Stimulated activated CD4-positive, alpha-beta T cell treated with anti-CD3 and anti-CD28 coated beads, Interleukin-15, amount 100 ng/mL, for 48 hours (primary cell): ENCODE results near the gene HAO1.
"Not testable (repeated sequence)": the region's sequence is repeated elsewhere in the genome, so short reads cannot be mapped to it uniquely, and the experiment has no call there.

Experiments
- DNase-seq, 2 donors: peaks; one replicate each; pipeline ENCODE4 v3.0.0-alpha.2; 2020; ENCODE audit warnings: low read depth in 2 of 2

Gene HAO1

DNA sequence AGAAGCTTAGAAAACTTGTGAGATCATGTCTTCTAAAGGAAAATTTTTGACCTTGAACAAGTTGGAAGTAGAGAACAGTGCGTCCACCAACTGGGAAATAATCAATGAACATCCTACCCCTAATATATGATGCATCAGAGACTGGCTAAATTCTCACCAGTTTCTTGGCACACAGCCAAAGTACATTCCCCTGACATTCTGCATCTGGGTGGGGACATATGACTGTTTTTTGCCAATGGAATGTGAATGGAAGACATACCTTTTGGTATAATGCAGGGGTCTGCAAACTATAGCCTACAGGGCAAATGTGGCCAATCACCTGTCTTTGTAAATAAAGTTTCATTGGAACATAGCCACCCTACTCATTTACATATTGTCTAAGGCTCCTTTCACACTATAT lies 84.7 kb downstream of the HAO1 start:
- no peak for DNase-seq

DNA sequence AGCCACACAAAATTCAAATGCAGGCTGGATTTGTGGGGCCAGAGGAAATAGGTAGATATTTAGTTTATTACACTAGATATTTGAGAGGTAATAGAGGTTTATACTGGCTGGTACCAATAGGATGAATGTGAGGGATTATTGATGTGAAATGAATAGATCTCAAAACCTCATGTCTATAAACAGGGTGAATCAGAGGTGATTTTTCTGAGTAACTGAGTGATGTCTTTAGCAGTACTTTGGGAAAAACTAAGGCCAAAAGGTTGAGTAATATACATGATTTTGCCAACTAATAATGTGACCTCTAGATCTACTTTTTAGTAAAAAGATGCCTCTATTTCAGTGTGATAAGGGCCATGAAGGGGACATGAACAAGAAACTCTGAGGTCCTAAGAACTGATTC lies 86.8 kb downstream of the HAO1 start:
- no peak for DNase-seq

DNA sequence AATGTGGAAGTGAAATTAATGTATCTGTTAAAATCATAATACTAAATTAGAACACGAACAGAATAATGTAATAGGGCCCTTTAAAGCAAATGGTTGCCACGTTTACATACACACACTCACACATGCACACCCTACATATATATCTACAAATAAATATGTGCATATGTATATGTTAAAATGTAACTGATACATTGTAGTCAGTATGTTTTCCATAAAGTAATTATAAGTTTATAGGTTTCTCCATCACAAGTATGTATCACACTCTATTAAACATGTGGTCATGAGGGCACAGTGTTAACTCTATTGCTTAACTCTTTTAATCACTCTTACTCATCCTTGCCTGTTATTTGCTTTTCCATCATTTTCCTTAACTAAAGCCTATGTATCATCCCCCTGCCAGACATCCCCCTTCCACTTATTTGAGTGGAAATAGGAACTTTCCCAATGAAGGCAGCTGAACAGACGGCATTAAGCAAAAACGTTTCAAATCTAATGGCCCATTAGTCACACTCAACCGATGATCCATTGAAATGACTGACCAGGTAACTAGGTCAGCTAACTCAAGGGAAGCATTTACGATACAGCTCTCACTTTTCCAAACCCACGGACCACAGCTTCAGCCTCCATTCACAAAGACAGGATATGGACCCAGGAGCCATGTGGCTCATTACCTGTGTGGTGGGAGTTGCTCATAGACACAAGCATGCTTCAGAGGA lies 89.3 kb downstream of the HAO1 start:
- DNase-seq = no peak

DNA sequence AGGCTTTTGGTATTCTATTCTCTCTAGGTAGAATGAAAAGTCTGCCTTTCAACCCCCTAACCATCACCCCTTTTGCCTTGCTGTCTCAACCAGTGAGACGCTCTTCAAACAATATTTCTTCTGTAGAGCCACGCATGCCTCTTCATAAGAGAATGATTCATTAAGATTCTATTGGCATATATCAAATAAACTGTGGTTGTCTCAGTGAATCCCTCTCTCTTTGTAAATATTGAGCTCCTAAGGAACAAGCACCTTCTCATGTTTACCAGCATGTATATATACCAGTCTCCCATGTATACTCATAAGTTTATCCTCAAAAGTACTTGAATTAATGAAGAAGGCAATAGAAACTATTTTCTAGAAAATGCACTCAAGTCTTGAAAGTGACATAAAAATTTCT lies 90.6 kb downstream of the HAO1 start:
- DNase-seq = no peak

DNA sequence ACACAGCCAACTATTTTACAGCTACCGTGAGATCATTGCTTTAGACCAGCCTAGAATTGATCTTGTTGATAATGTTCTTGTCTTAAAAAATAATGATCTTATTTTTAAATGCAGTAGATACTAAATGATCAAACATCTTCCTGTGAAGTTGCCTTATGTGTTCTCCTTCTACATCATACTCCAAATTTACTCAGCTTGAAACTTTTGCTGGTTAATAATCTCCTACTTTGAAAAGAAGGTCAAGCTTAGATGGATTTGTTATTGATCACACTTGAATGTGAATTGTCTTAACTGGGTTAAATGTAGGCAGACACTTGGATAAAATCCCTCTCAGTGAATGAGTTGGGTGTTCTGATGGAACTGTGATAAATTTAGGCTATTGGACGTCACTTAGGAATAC lies 91.9 kb downstream of the HAO1 start:
- DNase-seq = no peak

DNA sequence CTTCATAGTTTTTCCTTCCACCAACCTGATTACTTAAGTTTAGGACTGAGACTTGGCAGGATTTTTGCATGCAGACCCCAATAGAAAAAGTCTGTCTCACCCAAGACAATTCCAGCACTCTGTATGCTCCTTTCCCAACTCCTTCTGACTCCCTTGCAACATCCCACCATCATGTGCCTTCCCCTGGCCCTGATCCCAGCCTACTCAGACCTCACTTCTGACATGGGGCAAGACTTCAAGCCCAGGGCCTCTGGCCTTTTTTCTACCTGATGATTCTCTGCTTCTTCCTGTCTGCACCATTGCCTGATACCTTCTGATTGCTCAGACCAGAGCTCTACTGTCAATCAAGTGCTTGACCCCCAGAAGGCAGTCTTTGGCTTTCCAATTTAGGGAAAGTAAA lies 96.6 kb downstream of the HAO1 start:
- no peak for DNase-seq

DNA sequence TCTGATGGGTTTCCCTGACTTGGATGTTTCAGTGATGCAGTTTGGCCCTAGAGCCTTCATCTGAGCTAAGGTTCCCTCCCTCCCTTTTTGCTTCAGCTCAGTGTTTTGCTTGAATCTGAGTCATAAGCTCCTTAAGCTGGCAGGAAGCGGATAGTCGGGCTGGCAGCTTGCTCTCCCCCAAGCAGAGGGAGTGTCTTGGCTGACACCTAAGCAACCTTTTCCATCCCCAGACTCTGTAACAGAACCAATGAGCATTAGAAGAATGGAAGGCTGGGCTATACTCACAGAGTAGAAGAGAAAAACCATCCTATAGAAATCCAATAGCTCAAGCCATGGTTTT lies 98.3 kb downstream of the HAO1 start:
- DNase-seq = no peak

DNA sequence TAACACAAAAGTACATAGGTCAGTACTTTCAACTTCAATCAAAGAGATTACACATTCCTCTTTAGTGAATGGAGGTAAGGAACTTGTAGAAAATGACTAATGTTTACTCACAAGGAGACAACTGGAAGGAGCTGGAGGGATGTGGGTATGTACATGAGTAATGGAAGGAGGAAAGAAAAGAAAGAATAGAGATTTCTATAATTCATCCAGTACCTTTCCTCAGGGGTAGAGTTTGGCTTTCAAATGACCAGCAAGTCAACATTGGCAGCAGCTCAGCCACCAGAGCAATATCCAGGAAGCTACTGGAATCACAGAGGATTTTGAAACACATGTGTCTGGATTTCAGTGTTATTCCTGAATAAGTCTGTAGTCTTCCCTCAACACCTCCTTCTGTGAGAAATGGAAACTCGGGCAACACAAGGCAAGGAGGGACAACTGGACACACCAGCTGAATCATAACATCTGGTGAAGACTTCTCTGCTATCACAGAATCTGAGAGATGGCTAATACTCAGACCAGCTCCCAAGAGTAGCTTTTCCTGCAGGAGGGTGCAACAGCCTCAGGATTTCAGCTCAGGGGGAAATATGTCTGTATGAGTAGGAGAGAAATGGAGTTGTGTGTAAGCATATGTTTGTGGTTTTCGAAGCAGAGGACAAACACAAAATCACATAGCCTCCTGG lies 98.8 kb downstream of the HAO1 start:
- no peak for DNase-seq

DNA sequence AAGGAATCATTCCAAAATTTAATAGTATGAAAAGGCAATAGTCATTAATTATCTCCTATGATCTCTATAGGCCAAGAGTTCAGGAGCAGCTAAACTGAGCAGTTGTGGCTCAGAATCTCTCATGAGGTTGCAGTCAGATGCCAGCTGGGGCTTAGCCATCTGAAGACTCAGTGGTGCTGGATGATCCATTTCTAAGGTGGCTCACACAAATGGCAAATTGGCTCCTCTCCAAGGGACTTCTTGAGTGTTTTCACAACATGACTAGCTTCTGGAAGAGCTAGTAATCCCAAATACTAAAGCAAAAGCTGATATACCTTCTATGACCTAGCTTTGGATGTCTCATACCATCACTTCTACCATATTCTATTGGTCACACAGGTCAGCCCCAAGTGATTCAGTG lies 104.2 kb downstream of the HAO1 start:
- DNase-seq = no peak

DNA sequence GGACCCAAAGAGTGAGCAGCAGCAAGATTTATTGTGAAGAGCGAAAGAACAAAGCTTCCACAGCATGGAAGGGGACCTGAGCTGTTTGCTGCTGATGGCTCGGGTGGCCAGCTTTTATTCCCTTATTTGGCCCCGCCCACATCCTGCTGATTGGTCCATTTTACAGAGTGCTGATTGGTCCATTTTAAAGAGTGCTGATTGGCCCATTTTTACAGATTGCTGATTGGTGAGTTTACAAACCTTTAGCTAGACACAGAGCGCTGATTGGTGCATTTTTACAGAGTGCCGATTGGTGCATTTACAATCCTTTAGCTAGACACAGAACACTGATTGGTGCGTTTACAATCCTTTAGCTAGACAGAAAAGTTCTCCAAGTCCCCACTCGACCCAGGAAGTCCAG lies 105.8 kb downstream of the HAO1 start:
- DNase-seq = not testable (repeated sequence)
